Measurements from ENCODE around the gene ARID1B. TPM values are rescaled to one million over a fixed set of nuclear protein-coding genes. Genes with fewer than 3 reads are reported as not detected.
A peak's percentile ranks its signal among the peaks of the same experiment; 100 is the strongest.

The ARID1B gene
- total and polyA plus RNA-seq, 2 donors (not counting 1 experiment from before 2014, with no cell fraction given) = 47.2 to 280 TPM

DNA sequence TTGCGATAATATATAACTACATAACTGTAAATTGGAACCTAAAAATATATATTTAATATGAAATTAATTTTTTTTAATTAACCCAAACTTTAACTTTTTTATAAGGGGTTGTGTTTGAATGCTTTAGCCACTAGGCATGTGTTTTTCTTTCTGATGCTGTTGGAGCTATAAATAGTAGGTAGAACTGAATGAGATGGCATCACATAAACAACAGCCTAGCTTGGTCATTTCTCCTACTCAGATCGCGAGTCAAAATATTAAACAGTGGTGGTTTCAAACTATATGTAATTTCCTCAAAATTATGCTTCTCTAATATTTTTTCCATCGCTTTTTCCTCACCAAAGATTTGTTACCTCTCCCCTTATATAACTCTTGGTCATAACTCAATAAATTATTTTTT lies 243.2 kb downstream of the ARID1B start:
- peak overlapping the region; percentile 99 for H3K9ac ChIP-seq (ENCODE audit: low read length)
- intact Hi-C loops (cut with micrococcal nuclease) = loop anchor here (2.0 kb wide), 1 partner anchor 624 kb away; no protein-coding TSS in a partner anchor
- H3K4me1 Mint-ChIP-seq = peaks cover 72% of the 10 kb centered on the region
- peak overlapping the region; percentile 81 for H2AFZ ChIP-seq (ENCODE audit: insufficient read depth, low read depth, low read length, poor library complexity, severe bottlenecking)
- no peak for TF ChIP-seq EZH2 (IDR thresholded peaks at IDR 0.05; ENCODE audit: borderline replicate concordance, insufficient read depth, low read depth, low read length, poor library complexity, severe bottlenecking)
- TF ChIP-seq, protein P1, sequence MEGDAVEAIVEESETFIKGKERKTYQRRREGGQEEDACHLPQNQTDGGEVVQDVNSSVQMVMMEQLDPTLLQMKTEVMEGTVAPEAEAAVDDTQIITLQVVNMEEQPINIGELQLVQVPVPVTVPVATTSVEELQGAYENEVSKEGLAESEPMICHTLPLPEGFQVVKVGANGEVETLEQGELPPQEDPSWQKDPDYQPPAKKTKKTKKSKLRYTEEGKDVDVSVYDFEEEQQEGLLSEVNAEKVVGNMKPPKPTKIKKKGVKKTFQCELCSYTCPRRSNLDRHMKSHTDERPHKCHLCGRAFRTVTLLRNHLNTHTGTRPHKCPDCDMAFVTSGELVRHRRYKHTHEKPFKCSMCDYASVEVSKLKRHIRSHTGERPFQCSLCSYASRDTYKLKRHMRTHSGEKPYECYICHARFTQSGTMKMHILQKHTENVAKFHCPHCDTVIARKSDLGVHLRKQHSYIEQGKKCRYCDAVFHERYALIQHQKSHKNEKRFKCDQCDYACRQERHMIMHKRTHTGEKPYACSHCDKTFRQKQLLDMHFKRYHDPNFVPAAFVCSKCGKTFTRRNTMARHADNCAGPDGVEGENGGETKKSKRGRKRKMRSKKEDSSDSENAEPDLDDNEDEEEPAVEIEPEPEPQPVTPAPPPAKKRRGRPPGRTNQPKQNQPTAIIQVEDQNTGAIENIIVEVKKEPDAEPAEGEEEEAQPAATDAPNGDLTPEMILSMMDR (IDR thresholded peaks at IDR 0.05) = no peak
- peak overlapping the region; percentile 94 for H3K4me3 Mint-ChIP-seq
- H3K36me3 ChIP-seq (replicated peaks in 1 of 2; ENCODE audit: control extremely low read depth in 1 of 2, control insufficient read depth in 1 of 2, extremely low read depth in 1 of 2, insufficient read depth in 2 of 2, low read length in 1 of 2) = no peaks in the 10 kb centered on the region
- DNase-seq (no peak), ATAC-seq (ENCODE audit: low read depth) (no peak)
- peaks cover 73% of the 10 kb centered on the region for H3K79me2 ChIP-seq (ENCODE audit: control insufficient read depth, insufficient read depth, low read length)
- H3K27me3 ChIP-seq (replicated peaks in 1 of 4; ENCODE audit: control extremely low read depth in 1 of 4, control insufficient read depth in 3 of 4, insufficient read depth in 4 of 4, low read length in 3 of 4) = no peaks in the 10 kb centered on the region
- peak overlapping the region; percentile 99 for H3K27ac Mint-ChIP-seq
- H3K4me3 ChIP-seq (ENCODE audit: control extremely low read depth in 1 of 5, extremely low read depth in 1 of 5, insufficient read depth in 1 of 5, low read depth in 2 of 5, low read length in 4 of 5) = peak overlapping the region; percentile 84 to 97 (median 87)
- H3K9me3 Mint-ChIP-seq (ENCODE audit: insufficient read depth) = no peaks in the 10 kb centered on the region
- CTCF ChIA-PET = interaction anchor here (0.7 to 1.9 kb wide), 10 partner anchors 13 to 454 kb away, joined by 3 to 8 read pairs (median 4); no protein-coding TSS in a partner anchor
- POLR2A ChIA-PET = interaction anchor here (0.6 to 2.1 kb wide), 6 partner anchors 33 to 300 kb away, joined by 3 to 7 read pairs (median 5); partner anchors contain the start of gene ARID1B
- H3K4me2 ChIP-seq (replicated peaks; ENCODE audit: low read depth, low read length, poor library complexity, severe bottlenecking) = peak overlapping the region; percentile 84
- H3K9me3 ChIP-seq (ENCODE audit: control extremely low read depth in 1 of 3, control insufficient read depth in 2 of 3, insufficient read depth in 1 of 3, low read length in 2 of 3) = no peaks in the 10 kb centered on the region
- peaks cover 36 to 43% of the 10 kb centered on the region in 2 donors for H3K4me1 ChIP-seq (ENCODE audit: control insufficient read depth in 2 of 2, insufficient read depth in 2 of 2, low read length in 2 of 2)
- WGBS (ENCODE audit: insufficient coverage) = no CpG with 5 or more reads among the region's 4 CpGs
- peaks cover 42% of the 10 kb centered on the region for H4K20me1 ChIP-seq (ENCODE audit: control insufficient read depth, insufficient read depth, low read length, poor library complexity, severe bottlenecking)
- H3K27me3 Mint-ChIP-seq = no peaks in the 10 kb centered on the region
- peak overlapping the region; percentile 98 to 100 for H3K27ac ChIP-seq (ENCODE audit: low read length in 2 of 2)

DNA sequence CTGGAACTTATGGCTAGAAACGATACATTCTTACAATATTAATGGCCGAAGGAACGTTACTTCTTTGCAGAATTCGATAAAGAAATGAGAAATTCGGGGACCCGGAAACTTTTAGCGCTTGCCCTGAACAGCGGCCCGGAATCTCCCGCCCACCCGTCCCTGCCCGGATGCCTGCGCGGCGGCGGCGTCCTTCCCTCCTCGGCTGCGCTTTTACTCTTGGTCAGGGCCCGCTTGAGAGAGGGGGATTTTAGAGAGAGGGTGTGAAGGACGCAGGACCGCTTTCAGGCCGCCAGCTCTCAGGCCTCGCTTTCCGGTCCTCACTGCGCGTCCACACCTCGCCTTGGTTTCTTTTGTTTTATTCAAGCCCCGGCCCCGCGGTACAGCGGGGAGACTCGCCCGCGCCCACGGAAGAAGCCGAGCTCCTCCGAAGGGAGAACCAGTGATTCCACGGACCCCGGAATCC lies 243.7 kb downstream of the ARID1B start:
- Histone ChIP-seq H3K27ac (ENCODE audit: low read length in 2 of 2) (peak overlapping the region; percentile 98 to 100), H2AFZ (ENCODE audit: insufficient read depth, low read depth, low read length, poor library complexity, severe bottlenecking) (peak overlapping the region; percentile 81), H3K9me3 (ENCODE audit: control extremely low read depth in 1 of 3, control insufficient read depth in 2 of 3, insufficient read depth in 1 of 3, low read length in 2 of 3) (no peaks in the 10 kb centered on the region), H3K9ac (ENCODE audit: low read length) (peak overlapping the region; percentile 99), H3K36me3 (replicated peaks in 1 of 2; ENCODE audit: control extremely low read depth in 1 of 2, control insufficient read depth in 1 of 2, extremely low read depth in 1 of 2, insufficient read depth in 2 of 2, low read length in 1 of 2) (no peaks in the 10 kb centered on the region), H4K20me1 (ENCODE audit: control insufficient read depth, insufficient read depth, low read length, poor library complexity, severe bottlenecking) (peaks cover 47% of the 10 kb centered on the region), H3K4me3 (ENCODE audit: control extremely low read depth in 1 of 5, extremely low read depth in 1 of 5, insufficient read depth in 1 of 5, low read depth in 2 of 5, low read length in 4 of 5) (peak overlapping the region; percentile 84 to 97 (median 87)), H3K27me3 (replicated peaks in 1 of 4; ENCODE audit: control extremely low read depth in 1 of 4, control insufficient read depth in 3 of 4, insufficient read depth in 4 of 4, low read length in 3 of 4) (no peaks in the 10 kb centered on the region), H3K4me1 (ENCODE audit: control insufficient read depth in 2 of 2, insufficient read depth in 2 of 2, low read length in 2 of 2) (peaks cover 33 to 40% of the 10 kb centered on the region in 2 donors), H3K79me2 (ENCODE audit: control insufficient read depth, insufficient read depth, low read length) (peaks cover 73% of the 10 kb centered on the region), H3K4me2 (replicated peaks; ENCODE audit: low read depth, low read length, poor library complexity, severe bottlenecking) (peak overlapping the region; percentile 84)
- ATAC-seq (ENCODE audit: low read depth) = peak; percentile 18
- Mint-ChIP-seq H3K4me3 (peak overlapping the region; percentile 94), H3K4me1 (peaks cover 69% of the 10 kb centered on the region), H3K27me3 (no peaks in the 10 kb centered on the region), H3K27ac (peak overlapping the region; percentile 99), H3K9me3 (ENCODE audit: insufficient read depth) (no peaks in the 10 kb centered on the region)
- WGBS (ENCODE audit: insufficient coverage) = 0% methylated on average over 37 of the region's 40 CpGs
- no peak for DNase-seq
- POLR2A ChIA-PET = interaction anchor here (0.5 to 2.1 kb wide), 7 partner anchors 33 to 384 kb away, joined by 3 to 7 read pairs (median 4); partner anchors contain the start of gene ARID1B
- TF ChIP-seq, protein P1 (IDR thresholded peaks at IDR 0.05) = no peak
- TF ChIP-seq EZH2 (IDR thresholded peaks at IDR 0.05; ENCODE audit: borderline replicate concordance, insufficient read depth, low read depth, low read length, poor library complexity, severe bottlenecking) = no peak
- CTCF ChIA-PET = interaction anchor here (0.6 to 2.4 kb wide), 11 partner anchors 15 to 362 kb away, joined by 3 to 8 read pairs (median 3); no protein-coding TSS in a partner anchor
- intact Hi-C loops (cut with micrococcal nuclease) = loop anchor here (1.0 to 2.0 kb wide), 4 partner anchors 33 to 624 kb away; partner anchors contain the start of gene ARID1B
